Measurements from ENCODE around the gene DNAJB8.

The DNAJB8 gene

GRCh38 chr3:128493570-128494366 lies 27.1 kb upstream of the DNAJB8 start:
- DNase-seq, result no peak

GRCh38 chr3:128492671-128493569 lies 26.2 kb upstream of the DNAJB8 start, which contains the start of gene GATA2:
GATA2 (minus strand) TSS chr3:128493201; CDS start chr3:128487031, 6,170 bp downstream.
- peak in 1 of 5 donors; percentile 26 for DNase-seq

GRCh38 chr3:128491941-128492670 lies 25.4 kb upstream of the DNAJB8 start:
- peak in 1 of 5 donors; percentile 12 for DNase-seq

GRCh38 chr3:128491691-128491940 lies 24.9 kb upstream of the DNAJB8 start:
- DNase-seq, result no peak

GRCh38 chr3:128490915-128491690 lies 24.4 kb upstream of the DNAJB8 start:
- no peak for DNase-seq

DNA sequence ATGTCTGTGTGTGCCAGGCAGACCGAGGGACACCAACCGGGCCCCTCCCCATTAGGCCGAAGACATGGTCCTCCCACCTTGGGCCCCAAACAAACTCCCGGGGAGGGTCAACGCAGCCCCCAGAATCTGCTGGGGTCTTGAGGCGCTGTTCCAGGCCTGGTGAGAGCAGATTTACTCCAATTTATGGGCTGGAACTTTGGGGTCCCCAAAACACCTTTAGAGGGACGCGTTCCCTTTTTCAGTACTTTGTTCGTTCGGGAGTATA lies 23.9 kb upstream of the DNAJB8 start:
- no peak for DNase-seq

- DNase-seq, result peak in 1 of 5 donors; percentile 20
These were observed 23.4 kb upstream of the DNAJB8 start for GRCh38 chr3:128489927-128490649.

DNA sequence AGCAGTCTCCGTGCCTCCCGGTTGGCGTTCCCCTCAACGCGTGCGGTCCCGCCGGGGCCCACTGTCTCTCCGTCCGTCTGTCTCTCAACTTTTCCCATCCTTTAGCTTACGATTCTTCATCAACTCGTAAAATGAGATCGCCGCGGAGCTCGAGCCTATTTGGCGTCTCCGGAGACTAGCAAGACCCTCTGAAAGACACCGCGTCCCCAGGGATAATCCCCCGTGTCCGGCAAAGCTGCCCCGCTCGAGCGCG lies 22.9 kb upstream of the DNAJB8 start:
- DNase-seq, result no peak

DNA sequence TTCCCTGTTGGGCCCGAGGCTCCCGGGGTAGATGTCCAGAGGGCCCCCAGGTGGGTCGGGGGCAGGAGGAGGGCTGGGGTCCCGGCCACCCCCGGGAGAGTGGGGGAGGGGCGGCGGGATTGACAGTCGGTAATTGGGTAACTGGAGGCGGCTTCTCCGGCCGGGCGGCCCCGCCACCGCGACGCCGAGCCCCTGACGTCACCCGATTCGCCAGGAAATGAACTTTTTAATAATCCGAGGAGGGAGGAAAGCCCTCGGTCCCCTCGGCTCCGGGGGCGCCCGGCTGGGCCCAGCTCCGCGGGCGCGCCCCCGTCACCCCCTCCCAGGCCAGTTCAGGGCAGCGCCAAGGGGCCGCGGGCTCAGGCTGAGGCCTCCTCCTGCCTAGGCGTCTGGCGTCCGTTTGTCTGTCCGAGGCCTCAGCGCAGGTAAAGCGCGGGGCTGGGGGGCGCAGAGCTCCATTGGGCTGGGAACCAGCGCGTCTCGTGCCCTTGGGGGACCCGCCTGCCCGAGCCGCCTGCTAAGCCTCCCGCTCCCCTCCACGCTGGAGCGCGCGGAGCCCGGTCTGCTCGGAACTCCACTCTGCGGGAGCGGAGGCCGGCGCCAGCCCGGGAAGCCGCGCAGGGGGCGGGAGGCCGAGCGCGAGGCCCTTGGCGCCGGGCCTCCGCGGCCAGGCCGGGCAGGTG lies 22.4 kb upstream of the DNAJB8 start:
- peak in 1 of 5 donors; percentile 25 for DNase-seq

- no peak for DNase-seq
These were observed 21.9 kb upstream of the DNAJB8 start for GRCh38 chr3:128488636-128488990.

DNA sequence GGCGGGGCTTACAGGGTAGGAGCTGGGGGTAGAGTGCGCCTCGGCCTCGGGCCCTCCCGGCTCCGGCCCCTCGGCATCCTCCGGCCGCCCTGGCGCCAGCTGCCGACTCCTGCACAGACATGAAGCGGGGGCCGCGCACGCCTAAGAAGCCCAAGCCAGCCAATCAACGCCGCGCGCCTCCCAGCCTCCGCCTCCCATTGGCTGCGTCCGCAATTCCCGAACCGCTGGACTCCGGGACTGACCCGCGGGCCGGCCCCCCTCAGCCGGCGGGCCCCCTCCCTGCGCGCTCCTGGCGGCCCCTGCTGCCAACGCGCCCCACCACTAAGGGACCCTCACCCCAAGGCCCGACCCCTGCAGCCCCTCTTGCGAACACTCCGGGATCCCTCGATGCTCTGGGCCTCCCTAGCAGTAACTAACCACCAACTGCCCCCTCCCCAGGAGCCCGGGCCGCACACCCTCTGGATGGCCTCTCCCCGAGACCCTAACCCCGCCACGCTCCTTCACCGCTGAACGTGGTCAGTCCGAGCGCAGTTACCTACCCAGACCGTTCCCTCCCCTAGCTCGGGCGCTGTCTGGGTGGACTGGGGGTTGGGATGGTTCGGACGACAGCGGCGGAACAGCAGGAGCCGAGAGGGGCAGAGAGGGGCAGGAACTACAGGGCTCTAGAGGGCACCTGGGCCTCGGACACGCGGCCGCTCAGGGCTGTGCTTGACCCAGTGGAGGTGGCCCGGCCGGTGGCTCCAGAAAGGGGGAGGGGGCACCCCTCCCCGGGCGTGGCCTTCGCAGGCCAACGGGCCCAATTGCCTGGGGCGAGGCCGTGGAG lies 21.3 kb upstream of the DNAJB8 start:
- peak in 1 of 5 donors; percentile 22 for DNase-seq

DNA sequence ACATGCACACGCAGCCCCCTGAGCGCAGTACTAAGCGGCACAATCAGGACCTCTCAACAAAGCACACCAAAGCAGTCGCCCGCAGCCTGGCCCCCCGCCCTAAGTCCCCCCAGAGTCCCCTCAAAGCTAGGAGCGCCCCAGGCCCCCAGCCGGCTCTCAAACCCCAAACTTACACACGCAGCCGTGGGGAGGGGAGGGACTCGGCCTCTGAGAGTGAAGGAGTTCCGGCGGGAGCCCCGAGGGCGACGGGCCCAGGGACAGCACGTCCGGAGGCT lies 20.8 kb upstream of the DNAJB8 start:
- DNase-seq, result no peak

GRCh38 chr3:128486681-128487537 lies 20.2 kb upstream of the DNAJB8 start:
- DNase-seq, result peak in 1 of 5 donors; percentile 10

GRCh38 chr3:128486205-128486628 lies 19.5 kb upstream of the DNAJB8 start:
- no peak for DNase-seq

DNA sequence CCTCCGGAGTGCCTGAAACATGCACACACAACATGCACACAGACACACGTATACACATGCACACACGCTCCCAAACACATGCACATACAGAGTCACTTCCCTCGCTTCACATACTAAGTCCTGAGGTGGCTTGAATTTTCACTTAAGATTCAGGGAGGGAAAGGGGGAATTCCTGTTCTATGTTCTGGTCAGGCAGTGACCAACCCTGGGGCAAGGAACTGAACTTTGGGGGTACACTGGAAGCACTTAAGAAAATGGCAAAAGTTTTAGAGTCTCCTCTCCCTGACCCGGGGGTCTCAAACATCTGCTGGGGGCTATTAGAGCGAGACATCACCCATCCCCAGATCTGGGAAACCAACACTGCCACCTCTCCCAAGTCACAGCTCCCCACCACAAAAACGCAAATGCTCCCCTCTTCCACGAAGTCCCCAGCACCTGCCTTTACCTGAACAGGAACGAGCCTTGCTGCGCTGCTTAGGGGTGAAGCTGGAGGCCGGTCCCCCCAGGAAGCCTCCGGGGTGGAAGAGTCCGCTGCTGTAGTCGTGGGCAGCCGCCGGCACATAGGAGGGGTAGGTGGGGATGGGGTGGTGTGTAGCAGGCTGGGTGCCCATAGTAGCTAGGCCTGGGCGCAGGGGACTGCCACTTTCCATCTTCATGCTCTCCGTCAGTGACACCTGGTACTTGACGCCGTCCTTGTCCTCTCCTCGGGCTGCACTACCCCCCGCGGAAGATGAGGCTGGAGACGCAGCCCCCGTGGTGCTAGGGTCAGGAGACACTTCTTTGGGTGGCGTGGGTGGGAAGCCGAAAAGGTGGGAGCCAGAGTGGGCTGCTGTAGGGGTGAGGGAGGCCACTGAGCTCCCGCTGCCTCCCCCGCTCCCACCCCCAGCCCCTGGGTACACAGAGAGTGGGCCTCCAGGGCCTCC lies 18.9 kb upstream of the DNAJB8 start:
- DNase-seq, result no peak

- DNase-seq, result no peak
These were observed 18.0 kb upstream of the DNAJB8 start for GRCh38 chr3:128484404-128485281.

DNA sequence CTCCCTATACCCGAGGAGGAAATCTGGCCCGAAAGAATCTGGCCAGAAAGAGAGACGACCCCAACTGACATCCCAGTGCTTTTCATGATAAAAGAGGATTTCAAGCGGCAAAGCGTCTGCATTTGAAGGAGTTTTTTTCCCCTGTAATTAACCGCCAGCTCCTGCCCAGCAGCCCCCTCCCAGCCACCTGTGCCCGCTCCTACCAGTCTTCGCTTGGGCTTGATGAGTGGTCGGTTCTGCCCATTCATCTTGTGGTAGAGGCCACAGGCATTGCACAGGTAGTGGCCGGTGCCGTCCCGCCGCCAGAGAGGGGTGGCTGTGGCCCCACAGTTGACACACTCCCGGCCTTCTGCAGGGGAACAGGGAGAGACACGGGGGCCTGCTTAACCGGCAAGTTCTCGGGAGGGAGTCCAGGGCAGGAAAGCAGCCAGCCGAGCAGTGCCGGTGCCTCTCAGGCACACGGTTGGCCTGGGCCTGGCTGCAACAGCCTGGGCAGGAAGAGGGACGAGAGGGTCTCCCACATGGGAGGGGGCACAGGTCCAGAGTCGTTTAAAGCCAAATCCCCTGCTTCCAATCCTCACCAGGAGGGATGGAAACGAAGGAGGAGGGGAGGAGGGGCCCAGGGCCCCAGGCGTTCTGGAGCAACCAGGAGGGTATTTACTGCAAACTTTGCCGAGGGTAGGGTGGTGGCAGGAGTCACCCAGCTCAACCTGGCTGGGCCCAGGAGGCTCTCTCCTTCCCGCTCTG lies 17.1 kb upstream of the DNAJB8 start:
- no peak for DNase-seq

All from T-helper 1 cell (primary cell).